GM19395 (cell line): ENCODE results near the gene PRKACB.

Experiments used
- ATAC-seq: cut with Tn5 transposase; IDR thresholded peaks from one replicate; pipeline ENCODE4 v1.9.1; 2021; ENCODE audit warnings: mild to moderate bottlenecking, moderate library complexity; ENCODE audit not compliant: unreplicated experiment

PRKACB gene

GRCh38 chr1:84143796-84144565, at the start of gene PRKACB:
TSS of gene PRKACB (plus strand) at chr1:84144271. CDS start at chr1:84144362, 91 bp downstream.
- ATAC-seq: peak; percentile 98

- no peak for ATAC-seq
Measured at GRCh38 chr1:84095308-84095707, 48.8 kb upstream of the PRKACB start.

GRCh38 chr1:84096176-84096575, 47.9 kb upstream of the PRKACB start:
- no peak for ATAC-seq

GRCh38 chr1:84101204-84101603, 42.9 kb upstream of the PRKACB start:
- ATAC-seq: no peak

GRCh38 chr1:84103197-84103992, 40.7 kb upstream of the PRKACB start:
- ATAC-seq: peak; percentile 74

GRCh38 chr1:84107538-84107937, 36.5 kb upstream of the PRKACB start:
- peak; percentile 72 for ATAC-seq

- no peak for ATAC-seq
Measured at GRCh38 chr1:84107955-84108354, 36.1 kb upstream of the PRKACB start.

GRCh38 chr1:84108900-84109578, 35.0 kb upstream of the PRKACB start:
- ATAC-seq: no peak

GRCh38 chr1:84110629-84111028, 33.4 kb upstream of the PRKACB start:
- no peak for ATAC-seq

GRCh38 chr1:84116558-84116957, 27.5 kb upstream of the PRKACB start:
- ATAC-seq: no peak

GRCh38 chr1:84117868-84118267, 26.2 kb upstream of the PRKACB start:
- no peak for ATAC-seq

GRCh38 chr1:84121360-84121759, 22.7 kb upstream of the PRKACB start:
- ATAC-seq: no peak

GRCh38 chr1:84122780-84123382, 21.2 kb upstream of the PRKACB start:
- ATAC-seq: no peak

- no peak for ATAC-seq
Measured at GRCh38 chr1:84133479-84133878, 10.6 kb upstream of the PRKACB start.

GRCh38 chr1:84135341-84135740, 8.7 kb upstream of the PRKACB start:
- no peak for ATAC-seq

- ATAC-seq: no peak
Measured at GRCh38 chr1:84141182-84142003, 2.7 kb upstream of the PRKACB start.

GRCh38 chr1:84145068-84145467, 997 bp downstream of the PRKACB start:
- no peak for ATAC-seq

GRCh38 chr1:84146411-84147032, 2.5 kb downstream of the PRKACB start:
- no peak for ATAC-seq

- no peak for ATAC-seq
Measured at GRCh38 chr1:84148758-84149157, 4.7 kb downstream of the PRKACB start.

- peak; percentile 90 for ATAC-seq
Measured at GRCh38 chr1:84152649-84153056, 8.6 kb downstream of the PRKACB start.
